GM21360 (cell line): ENCODE data around the gene CDKN2B.
A peak's percentile ranks its signal among the peaks of the same experiment; 100 is the strongest.
"Not testable (repeated sequence)": the region's sequence is repeated elsewhere in the genome, so short reads cannot be mapped to it uniquely, and the experiment has no call there.

Source experiments
- ATAC-seq: cut with Tn5 transposase; IDR thresholded peaks from one replicate; pipeline ENCODE4 v1.9.1; 2021; ENCODE audit warnings: mild to moderate bottlenecking, moderate library complexity; ENCODE audit not compliant: unreplicated experiment

The CDKN2B gene

GRCh38 chr9:21969951-21970799, 38.9 kb downstream of the CDKN2B start:
- no peak for ATAC-seq

GRCh38 chr9:21969011-21969940, 39.8 kb downstream of the CDKN2B start:
- ATAC-seq, result no peak

GRCh38 chr9:21968331-21969010, 40.6 kb downstream of the CDKN2B start:
- no peak for ATAC-seq

- no peak for ATAC-seq
Measured at GRCh38 chr9:21967702-21968101, 41.4 kb downstream of the CDKN2B start.

GRCh38 chr9:21967169-21967568, 41.9 kb downstream of the CDKN2B start:
- no peak for ATAC-seq

- ATAC-seq, result no peak
Measured at GRCh38 chr9:21966140-21966851, 42.8 kb downstream of the CDKN2B start.

GRCh38 chr9:21965401-21965951, 43.6 kb downstream of the CDKN2B start:
- peak; percentile 61 for ATAC-seq

GRCh38 chr9:21964925-21965385, 44.1 kb downstream of the CDKN2B start:
- ATAC-seq, result peak; percentile 58

GRCh38 chr9:21961569-21961968, 47.5 kb downstream of the CDKN2B start:
- no peak for ATAC-seq

GRCh38 chr9:21959268-21959667, 49.8 kb downstream of the CDKN2B start:
- ATAC-seq, result not testable (repeated sequence)

- ATAC-seq, result no peak
Measured at GRCh38 chr9:21958833-21959232, 50.3 kb downstream of the CDKN2B start.
